T-helper 1 cell (primary cell): ENCODE results near the gene ANKLE1.

Experiments
- DNase-seq, 5 donors: peaks; one replicate each; pipeline ENCODE4 v3.0.0-alpha.2; 2012 to 2020

The ANKLE1 gene

DNA sequence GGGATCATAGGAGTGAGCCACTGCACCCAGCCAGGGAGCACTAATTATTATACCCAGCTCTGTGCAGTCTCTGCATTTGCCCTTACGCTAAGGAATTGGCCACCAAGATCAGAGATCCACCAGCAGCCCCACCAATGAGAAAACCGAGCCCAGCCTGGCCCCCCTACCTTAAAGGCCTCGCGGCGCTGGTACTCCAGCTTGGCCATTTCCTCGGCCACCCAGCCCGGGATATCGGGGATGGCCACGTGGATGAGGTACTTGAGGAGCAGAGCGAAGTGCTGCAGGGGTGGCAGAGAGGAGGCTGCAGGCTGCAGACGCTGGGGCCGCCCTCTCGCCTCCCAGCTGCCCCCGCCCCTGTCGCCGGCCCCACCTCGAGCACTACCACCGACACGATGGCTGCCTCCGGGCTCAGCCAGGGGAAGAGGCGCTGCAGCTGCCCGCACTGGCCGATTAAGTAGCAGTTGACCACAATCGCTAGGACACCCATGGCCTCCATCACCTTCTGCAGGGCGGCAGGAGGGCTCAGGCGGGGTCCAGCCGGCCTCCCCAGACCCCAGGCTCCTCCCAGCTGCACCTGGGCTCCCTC, 45.5 kb downstream of the ANKLE1 start:
- no peak for DNase-seq

DNA sequence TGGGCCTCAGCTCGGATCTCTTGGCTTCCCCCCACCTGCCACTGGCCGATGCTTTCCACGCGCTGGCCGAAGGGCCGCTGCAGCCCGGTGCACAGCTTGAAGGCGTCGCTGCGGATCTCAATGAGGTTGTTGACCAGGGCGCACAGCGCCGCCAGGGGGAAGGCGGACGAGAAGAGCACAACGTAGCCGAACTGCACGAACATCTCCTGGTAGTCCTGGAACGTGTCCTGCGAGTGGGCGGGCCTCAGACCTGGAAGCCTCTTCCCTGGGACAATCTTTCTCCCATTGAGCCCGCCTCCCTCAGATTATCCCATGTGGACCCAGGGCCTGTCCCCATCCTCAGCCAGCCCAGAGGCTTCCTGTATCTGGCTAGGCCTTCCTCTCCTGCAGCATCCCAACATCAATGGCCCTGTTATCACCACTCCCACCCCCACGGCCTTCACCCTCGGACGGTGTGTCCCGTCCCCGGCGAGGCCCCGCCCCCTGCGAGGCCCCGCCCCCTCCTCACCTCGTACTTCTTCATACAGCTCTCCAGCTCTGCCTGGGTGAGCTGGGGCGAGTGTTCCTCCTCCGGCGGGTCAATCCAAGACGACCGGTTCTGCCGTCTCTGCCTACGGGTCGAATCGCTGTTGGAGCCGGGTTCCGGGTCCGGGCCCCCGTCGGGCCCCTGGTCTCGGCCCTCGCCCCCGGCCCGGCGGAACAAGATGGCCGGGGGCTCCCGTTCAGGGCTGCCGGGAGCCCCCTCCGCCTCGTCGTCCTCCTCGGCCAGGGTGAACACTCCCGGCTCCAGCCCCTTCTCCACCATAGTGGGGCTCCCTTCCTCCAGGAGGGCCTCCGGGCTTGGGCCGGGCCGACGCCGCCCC, 46.2 kb downstream of the ANKLE1 start:
- DNase-seq = peak; percentile 43 to 61 (median 56)

DNA sequence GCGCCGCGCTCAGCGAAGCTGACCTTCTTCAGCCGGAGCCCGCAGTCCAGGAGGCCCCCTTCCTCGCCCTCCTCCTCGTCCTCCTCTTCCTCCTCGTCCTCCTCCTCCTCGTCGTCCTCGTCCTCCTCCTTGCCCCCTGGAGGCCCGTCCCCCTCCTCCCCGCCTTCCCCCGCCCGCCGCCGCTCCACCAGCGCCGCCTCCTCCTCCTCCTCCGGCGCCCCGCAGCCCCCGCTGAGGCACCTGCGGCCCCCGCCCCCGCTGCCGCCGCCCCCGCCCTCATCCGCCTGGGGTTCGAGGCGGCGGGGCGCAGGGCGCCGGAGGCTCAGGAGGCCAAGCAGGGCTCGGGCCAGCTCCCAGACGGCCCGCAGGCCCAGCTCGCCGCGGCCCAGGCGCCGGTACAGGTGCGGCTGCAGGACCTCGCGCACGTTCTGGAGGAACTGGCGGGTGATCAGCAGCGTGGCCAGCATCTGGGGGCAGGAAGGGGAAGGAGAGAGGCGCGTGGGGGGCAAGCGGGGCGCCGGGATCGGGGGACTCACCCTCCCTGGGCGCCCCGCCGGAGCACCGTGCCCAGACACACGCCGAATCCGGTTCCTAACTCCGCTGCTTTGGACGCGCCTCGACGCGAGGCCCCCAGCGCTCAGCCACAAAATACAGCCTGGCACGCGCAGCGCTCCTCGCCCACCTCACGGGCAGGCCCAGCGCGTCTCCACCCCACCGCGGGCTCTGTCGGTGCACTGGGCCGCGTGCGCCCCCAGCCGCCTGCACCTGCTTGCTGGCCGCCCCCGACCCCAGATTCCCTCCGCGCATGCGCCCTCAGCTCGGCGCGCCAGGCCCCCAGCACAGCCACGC, 47.0 kb downstream of the ANKLE1 start:
- peak in 2 of 5 donors; percentile 40 to 47 for DNase-seq

DNA sequence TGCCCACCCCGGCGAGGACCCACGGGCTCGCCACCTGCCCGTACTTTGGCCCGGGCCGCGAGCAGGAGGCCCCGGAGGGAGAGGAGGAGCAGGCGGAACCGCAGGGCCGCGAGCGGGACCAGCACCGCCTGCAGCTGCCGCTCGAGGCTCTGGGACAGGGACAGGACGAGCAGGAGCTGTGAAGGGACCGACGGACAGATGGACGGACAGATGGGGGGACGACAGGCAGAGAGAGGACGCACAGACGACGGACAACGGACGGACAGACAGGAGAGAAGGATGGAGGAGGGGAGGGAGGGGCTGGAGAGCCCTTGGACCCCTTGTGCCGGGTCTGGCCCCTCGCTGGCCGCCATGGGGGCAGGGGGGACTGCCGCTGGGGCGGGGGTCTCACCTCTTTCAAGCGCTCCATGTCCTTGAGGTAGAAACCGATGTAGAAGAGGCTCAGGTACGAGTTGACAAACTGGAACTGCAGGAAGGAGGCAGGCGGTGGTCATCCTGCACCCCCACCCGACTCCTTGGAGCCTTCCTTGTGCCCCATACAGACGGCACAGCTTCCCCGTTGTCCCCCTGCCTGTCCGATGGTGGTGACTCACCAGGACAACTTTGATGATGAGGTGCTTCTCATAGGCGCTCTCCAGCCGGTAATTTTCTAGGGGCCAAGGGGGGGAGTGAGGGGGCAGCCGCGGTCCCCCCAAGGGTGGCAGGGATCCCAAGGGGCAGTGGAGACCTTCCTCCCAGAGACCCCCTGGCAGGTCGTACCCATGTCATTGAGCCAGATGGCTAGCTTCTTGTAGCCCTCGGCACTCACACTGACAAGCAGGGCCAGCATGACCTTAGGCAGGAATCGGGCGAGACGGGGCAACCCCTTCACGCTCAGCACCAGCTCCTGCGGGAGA, 47.9 kb downstream of the ANKLE1 start:
- DNase-seq = no peak

DNA sequence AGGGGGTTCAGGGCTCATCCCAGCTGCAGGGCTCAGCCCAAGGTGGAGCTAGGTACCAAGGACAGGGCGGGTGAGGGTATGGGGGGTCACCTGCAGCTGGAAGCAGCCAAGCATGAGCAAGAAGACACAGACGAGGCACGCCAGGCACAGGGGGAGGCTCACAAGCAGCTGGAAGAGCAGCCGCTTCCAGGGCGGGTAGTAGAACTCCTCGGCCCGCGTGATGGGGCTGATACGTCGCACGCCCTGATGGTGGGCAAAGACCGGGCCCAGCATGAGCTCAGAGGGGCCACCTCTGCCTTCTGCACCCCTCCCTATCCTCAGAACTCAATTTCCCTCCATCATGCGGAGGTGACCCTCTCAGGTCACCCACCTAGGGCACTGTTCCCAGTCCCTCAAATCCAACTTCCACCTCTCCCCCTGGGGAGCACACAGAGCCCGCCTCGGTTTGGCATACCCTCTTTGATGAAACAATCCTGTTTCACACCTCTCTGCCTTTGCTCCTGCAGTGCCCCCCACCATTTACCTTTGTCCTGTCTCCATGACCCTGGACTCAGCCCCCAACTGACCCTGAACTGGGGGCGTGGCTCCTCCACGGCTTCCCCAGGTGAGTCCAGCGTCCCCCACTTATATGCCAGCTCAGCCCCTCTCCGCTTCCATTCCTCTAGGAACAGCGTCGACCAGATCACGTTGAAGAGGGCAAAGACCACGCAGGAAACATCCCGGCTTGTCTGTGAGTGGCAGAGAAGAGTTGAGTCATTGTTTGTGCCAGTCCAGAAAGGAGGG, 48.8 kb downstream of the ANKLE1 start:
- no peak for DNase-seq

DNA sequence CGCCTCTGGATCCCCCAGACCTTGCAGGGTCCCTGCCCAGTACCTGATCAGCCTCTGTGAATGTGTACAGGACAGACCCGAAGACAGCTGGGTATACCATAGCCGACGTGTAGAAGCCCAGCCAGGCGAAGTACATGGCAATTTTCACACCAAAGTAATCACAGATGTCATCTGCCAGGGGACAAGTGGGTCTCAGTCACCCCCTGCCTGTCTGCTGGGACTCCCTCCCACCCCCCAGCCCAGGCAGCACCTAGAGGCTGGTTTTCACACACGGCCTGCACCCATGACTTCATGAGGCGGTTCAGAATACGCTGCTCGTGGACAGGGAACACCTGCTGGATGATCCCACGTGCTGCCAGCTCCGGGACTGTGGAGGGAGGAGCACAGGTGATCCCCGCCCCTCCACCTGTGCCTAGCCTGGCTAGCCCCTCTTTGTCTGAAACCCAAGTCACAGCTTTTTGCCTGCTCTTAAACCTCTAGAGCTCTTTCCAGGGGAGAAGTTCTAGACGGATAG, 49.4 kb downstream of the ANKLE1 start:
- DNase-seq = no peak

DNA sequence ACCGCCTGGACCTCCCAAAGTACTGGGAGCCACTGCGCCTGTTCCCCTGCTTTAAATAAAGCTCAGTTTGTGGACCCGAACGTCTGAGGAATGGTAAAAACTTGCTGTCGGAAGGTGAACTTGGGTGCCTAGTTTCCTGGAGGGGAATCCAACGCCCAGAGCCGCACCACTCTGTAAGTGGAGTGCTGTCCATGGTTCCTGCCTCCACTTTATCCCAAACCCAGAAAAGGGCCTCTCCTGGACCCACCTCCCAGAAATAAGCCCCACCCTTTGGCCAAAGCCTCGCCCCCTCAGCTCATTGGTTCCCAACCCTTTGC, 50.6 kb downstream of the ANKLE1 start:
- no peak for DNase-seq

DNA sequence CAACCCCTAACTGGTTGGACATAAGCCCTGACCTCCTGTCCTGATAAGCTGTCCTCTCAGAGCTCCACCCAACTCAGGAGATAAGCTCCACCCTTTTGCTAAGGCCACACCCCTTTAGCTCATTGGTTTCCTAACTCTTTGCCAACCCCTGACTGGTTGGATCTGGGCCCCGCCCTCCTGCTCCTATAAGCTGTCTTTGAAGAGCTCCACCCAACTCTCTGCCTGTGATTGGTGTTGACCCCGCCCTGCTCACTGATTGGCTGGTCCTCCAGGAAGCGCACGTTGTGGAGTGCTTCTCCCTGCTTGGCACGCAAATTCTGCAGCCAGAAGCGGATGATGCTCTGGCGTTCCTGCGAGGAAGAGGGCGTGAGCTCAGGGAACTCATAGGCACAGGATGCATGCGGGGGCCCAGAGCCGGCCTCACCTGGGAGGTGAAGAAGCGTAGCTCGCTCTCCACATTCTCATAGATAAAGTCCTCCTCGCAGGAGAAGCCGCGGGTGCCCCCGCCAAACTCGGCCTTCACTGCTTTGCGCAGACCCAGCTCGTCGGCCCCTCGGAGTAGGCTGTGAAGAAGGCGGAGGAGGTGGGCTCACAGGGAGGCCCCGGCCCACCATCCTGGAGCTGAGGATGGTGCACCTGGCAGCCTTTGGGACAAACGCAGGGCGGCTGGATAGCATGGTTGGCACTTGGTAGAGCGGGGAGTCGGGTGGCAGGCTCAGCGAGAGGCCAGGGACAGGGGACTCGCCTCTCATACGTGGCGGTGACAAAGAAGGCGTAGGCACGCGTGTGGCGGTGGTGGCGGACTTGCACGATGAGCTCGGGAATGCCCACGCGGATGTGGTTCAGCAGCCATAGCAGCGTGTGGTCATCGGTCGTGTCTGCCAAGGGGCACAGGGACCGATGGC, 51.2 kb downstream of the ANKLE1 start:
- DNase-seq = peak in 1 of 5 donors; percentile 68

DNA sequence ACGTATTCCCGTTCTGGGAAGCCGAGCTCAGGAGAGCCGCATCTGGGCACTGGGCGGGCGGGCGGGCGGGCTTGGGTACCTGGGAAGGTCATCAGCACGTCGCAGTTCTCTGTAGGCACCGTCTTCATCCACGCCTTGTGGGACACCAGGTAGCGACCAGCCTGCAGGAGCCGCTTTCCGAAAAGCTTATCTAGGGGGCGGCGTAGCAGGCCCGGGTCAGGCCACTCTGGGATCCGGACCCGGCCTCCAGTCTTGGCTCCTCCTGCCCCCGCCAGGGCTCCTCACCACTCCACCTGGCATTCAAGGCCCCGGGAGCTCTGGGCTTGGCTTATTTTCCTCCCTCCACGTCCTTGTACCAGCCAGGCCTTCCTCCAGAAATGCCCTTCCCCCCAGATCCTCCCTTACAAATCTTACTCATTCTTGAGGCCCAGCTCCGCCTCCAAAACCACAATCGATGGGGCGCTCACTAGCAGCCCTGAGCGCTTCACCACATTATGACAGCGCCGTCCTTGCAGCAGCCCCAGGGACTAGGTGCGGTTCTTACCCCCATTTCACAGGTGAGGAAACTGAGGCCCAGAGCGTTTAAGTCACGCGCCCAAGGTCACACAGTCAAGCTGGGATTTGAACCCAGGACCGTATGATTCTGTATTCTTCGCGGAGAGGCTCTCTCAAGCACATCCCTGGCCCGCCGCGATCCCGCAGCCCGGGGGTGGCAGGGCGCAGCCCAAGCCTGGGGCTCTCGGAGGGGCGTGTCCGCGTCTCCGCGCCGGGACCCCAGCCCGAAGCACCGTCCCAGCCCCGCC, 52.1 kb downstream of the ANKLE1 start:
- peak in 4 of 5 donors; percentile 47 to 89 (median 52) for DNase-seq

DNA sequence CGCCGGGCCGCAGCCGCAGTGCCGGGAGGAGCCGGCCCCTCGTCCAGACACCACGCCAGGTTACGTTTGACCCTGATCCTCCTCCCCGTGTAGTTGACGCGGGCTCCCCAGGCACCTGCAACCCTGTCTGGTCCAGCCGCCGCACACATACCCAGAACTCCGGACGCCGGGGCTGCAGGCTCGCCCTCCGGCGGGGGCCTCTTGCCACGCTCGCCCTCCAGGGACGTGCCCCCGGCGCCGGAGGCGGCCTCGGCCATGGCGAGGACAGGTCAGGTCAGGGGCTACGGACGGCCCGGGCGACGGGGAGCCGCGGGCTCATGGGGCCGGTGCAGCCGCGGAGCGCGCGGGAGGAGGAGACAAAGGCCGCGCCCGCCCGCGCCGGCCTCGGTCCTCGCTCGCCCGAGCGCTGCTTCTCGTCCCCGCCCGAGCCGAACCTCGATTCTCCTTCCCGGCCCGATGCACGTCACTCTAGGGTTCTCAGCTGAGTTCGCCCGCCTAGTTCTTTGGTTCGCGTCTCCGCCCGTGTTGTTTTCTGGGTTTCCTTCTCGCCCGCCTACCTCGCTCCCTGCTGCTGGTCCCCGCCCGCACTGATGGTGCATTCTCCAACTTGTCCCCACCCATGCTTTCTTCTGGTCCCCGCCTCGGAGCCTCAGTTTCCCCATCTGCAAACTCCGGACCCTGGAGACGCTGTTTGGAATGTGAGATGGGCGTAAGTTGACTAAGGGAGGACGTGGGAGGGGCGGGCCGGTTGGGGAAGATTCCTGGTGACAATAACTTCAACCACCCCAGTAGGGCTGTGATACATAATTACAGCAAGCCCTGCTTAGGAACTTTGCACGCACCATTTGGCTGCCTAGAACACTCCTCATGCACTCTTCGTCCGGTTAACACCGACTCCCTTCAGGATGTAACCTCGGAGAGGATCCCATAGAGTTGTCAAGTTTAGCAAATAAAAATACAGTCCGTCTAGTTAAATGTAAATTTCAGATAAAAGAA, 53.0 kb downstream of the ANKLE1 start, which contains the start of gene ANO8:
ANO8 (minus strand) TSS at position 442 of the 996 bp plus-strand sequence; CDS start at position 257, 185 bp downstream.
- peak; percentile 86 to 95 (median 91) for DNase-seq

DNA sequence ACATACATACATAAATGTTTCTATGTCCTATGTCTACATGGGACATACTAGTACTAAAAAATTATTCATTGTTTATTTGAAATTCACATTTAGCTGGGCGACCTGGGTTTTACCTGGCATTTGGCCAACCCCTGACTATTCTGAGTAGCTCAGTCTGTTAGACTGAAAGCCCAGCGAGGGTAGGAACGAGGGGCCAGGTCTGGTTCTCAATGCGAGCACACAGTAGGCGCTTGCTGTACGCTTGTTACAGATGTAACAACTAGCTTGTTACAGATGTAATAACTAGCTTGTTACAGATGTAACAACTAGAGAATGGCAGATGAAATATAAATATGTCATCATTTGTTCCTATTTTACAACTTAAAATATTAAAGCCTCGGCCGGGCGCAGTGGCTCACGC, 53.9 kb downstream of the ANKLE1 start:
- no peak for DNase-seq
